KBM-7 (cell line): ENCODE measurements around the gene KLHDC10.
"Not testable (repeated sequence)": the region's sequence is repeated elsewhere in the genome, so short reads cannot be mapped to it uniquely, and the experiment has no call there.

Experiments
- DNase-seq: peaks from one replicate; pipeline ENCODE4 v3.0.0-alpha.2; 2015
- in situ Hi-C: fragments of 300-500 bp; cut with MboI; formaldehyde crosslinking; loops from 2 replicates; pipeline ENCODE4 v1.14.3; 2020; ENCODE audit warnings: low sequenced_read_pairs, low pct_unique_long_range_greater_than_20kb, mixed read lengths

Gene KLHDC10

DNA sequence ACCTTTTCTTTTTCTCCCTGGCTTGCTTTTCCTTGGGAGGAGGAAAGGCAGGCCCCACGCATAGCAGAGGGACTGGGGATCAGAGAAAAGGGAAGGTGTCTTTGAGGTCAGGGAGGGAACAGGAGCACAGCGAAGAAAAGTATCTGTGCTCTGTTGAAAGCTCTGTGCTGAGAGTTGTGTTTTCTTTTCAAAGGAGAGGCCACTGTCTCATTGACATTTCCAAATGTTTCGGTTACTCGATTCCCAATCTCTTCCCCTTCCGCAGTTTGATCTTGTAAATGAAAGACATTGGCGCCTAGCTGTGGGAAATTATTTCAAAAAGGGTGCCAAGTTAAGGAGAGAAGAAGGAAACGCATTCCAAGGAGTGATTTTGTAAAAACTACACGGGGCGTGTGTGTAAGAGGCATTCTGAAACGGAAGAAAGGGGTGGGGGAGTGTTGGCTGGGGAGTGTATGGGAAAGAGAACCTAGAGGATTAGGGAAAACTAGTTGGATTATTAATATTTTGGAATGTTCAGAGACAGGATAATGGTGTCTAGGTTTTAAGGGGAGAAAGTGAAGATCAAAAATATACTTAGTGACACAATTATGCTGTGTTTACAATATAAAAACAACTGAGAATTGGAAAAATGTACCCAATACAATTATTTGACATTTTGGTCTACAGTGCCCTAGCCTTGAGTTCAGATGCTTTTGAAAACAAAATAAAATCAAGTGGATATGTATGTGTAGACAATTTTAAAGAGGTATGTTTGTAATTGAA is 708 bp downstream of the KLHDC10 start:
- DNase-seq: peak; percentile 57
- in situ Hi-C loops: loop anchor here (25.0 kb wide), 1 partner anchor 666 kb away; the partner anchor contains the start of gene KLF14

DNA sequence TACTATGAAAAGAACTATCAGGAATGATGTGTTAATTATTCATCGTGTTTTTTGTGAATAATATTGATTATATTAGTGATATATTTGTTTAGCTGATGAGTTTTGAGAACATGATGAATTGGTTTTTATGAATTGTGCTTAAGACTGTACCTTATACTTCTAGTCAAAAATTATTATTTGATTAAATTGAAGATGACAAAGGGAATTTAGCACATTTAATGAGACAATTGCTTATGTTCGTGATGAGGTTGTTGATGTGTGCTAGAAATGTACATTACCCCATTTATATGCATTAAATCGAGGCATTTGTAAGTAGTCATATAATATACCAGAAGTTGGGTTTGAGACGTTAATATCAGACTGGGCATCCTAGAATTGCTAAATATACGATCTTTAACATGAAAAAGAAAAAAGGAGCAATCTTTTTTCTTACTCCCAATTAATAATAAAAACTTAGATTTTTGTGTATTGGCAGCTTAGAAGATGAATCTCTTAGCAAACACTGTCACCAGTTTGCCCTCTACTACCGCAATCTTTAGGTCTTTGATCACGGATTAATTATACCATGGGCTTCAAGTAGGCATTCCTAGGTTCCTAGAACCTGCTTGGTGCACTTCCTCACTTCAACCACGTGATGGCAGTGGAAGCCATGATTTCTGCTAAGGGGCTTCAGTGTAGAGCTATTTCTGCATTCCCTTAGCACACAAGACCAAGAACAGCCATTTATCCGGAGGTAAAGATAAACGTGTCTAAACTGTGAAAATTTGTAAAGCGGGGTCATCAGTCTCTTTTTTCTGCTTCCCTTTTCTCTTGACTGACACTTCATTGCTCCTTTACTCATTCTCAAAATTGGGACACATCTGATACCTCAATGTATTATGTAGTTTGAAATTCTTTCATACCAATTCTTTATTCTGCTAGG is 1.6 kb downstream of the KLHDC10 start:
- in situ Hi-C loops: loop anchor here (25.0 kb wide), 1 partner anchor 665 kb away; the partner anchor contains the start of gene KLF14
- peak; percentile 86 for DNase-seq

DNA sequence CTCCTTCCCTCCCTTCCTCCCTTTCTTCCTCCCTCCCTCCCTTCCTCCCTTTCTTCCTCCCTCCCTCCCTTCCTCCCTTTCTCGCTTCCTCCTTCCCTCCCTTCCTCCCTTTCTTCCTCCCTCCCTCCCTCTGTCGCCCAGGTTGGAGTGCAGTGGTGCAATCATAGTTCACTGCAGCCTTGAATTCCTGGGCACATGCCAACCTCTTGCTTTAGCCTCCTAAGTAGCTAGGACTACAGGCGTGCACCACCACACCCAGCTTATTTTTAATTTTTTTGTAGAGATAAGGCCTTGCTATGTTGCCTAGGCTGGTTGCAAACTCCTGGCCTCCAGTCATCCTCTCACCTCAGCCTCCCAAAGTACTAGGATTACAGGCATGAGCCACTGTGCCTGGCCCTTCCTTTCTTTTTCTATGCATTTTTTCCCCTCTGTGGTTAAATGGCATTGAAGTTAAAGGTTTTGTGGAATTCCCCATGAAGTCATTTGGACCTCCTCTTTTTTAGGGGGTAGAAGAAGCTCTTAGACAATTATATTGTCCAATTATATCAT is 9.6 kb downstream of the KLHDC10 start:
- in situ Hi-C loops: no loop called here
- no peak for DNase-seq

DNA sequence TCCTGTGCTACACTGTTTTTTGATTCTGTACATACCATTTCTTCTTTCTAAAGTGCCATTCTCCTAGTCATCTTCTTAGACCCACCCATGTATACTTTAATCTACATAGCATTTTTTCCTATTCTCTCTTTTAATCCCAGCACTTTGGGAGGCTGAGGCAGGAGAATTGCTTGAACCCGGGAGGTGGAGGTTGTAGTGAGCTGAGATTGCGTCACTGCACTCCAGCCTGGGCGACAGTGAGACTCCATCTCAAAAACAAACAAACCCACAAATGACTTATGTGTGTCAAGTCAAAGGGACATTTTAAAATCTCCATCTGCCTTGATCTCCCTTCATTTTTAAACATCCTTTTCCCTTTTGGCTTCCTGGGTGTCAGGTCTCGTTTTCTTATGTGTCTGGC is 13.2 kb downstream of the KLHDC10 start:
- DNase-seq, in situ Hi-C loops: not testable (repeated sequence)

DNA sequence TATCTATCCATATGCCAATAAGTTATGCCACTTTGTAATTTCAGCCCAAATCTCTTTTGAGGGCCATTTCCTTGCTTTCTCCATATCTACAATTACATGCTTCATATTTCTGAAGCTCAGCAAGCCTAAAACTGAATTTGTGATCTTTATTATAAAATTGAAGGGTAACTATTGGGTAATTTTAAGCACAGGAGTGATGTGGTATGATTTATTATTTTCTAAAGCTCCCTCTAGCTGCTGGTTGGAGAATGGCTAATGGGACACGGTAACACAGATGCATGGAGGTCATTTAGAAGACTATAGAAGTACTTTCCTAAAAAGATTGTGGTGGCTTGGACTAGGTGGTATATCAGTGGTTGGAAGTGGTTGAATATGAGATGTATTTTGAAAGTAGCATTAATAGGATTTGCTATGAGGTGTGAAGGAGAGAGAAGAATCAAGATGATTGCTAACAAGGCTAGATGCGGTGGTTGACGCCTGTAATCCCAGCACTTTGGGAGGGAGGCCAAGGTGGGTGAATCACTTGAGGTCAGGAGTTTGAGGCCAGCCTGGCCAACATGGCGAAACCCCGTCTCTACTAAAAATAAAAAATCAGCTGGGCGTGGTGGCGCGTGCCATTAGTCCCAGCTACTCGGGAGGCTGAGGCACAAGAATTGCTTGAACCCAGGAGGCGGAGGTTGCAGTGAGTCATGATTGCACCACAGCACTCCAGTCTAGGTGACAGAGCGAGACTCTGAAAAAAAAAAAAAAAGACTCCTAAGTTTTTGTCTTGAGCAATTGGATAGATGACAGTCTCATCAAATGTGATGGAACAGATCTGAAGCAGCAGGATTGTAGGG is 13.9 kb downstream of the KLHDC10 start:
- in situ Hi-C loops: no loop called here
- no peak for DNase-seq

DNA sequence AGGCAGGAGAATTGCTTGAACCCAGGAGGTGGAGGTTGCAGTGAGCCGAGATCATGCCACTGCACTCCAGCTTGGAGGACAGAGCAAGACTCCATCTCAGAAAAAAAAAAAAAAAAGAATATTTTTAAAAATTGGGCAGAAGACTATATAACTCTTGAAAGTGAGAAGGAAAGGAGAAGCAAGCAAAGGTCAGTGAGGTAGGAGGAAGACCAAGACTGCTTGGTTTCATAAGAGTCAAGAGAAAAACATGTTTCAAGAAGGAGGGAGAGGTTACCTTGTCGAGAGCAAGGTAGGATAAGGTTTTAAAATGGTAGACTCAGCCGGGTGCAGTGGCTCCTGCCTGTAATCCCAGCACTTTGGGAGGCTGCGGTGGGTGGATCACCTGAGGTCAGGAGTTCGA is 14.9 kb downstream of the KLHDC10 start:
- DNase-seq, in situ Hi-C loops: not testable (repeated sequence)

DNA sequence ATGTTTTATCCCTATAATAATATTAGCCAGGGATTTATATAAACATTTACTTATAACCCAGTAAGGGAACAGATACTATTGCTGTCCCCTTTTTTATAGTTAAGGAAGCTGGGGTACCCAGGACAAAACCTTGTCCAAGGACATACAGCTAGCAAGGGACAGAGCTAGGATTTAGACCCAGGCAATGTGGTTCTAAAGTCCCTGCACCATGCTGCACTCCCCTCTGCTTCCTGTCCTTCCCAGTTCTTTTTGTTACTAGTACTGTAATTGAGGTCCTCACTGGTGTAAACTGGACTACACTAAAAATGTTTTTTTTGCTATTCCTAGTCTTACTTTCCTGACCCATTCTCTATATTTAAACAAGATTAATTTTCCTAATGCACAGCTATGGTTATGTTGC is 16.6 kb downstream of the KLHDC10 start:
- no peak for DNase-seq
- in situ Hi-C loops: no loop called here

DNA sequence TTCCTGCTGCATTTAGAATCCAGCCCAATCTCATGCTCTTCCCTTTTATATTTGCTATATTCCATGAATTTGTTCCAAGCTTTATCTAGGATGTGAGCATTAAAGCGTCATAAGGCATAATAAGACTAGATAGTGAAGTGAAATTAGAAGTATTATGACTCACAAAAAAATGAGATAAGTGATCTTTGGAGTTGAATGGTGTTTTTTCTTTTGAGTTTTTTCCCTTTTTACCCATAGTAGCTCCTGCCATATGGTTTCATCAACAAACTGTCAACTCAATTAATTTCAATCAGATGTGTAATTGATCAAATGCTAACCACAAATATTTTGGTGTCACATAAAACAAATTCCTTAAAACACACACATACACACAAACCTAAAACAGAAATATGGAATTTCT is 17.0 kb downstream of the KLHDC10 start:
- in situ Hi-C loops: no loop called here
- DNase-seq: no peak

DNA sequence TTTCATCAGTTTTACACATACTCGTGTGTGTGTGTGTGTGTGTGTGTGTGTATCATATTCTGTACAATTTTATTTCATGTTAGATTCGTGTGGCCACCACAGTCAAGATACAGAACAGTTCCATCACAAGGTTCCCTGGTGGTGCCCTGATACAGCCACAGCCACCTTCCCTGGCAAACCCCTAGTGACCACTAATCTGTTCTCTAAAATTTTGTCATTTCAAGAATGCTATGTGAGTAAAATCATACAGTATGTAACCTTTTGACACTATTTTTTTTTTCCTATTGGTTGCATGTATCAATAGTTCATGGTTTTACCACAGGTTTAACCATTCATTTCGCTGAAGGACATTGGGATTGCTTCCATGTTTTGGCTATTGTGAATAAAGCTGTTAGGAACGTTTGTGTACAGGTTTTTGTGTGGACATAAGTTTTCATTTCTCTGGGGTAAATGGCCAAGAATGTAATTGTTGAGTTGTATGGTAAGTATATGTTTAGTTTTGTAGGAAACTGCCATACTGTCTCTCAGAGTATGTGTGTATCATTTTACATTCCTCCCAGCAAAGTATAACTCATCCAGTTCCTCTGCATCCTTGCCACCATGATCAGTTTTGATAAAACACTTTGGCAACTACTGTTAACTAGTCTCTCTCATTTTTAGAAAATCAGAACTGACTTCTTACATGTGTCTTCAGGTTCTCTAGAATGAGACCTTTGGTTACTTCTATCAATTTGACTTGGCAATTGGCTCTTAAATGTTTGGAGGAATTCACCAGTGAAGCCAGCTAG is 20.6 kb downstream of the KLHDC10 start:
- DNase-seq: no peak
- in situ Hi-C loops: no loop called here

DNA sequence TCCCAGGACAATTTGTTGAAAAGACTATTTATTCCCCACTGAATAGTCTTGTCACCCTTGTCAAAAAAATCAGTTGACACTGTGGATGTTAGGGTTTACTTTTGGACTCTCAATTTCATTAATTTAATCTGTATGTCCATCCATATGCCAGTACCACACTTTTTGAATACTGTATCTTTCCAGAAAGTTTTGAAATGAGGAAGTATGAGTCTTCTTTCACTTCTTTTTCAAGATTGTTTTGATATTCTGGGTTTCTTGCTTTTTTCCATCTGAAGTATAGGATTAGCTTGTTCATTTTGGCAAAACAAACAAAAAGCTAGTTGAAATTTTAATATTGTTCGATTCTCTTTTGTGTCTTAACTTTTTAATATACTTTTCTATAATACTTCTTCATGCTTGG is 21.7 kb downstream of the KLHDC10 start:
- DNase-seq: peak; percentile 23
- in situ Hi-C loops: no loop called here

DNA sequence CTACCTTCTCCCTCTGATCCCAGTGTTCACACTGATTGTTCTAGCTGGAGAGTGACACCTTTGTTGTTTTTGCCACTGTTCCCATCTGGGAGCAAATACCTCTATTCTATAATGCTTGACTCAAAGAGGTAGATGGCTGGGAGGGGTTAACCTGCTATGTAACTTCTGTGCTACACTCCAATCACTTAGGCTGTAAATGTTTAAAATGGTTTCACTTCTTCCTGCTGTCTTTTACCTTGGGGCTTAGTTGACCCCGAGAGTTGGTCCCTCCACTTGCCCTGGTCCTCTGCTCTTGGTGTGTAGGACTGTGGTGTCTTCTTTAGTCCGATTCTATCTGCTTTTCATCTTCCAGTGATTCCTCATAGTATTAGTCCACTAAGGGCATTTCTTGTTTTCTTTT is 22.3 kb downstream of the KLHDC10 start:
- in situ Hi-C loops: no loop called here

DNA sequence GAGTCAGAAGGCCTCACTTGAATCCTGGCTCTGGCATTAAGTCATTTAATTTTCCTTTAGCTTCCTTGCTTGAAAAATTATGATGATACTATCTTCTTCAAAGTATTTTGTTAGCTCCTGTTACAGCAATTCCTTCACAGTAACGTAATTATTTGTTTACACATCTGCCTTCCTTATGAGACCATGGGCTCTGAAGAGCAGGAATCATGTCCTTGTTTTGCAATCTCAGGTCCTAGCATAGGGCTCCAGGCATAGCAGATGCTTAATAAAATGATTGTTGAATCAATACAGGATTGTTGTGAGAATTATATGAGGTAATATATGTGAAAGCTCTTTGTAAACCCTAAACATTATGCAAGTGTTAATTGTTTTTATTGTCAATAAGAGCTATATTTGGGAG is 25.5 kb downstream of the KLHDC10 start:
- in situ Hi-C loops: no loop called here
- DNase-seq: no peak

More for the DNA sequence above, 22.3 kb downstream of the KLHDC10 start:
- no peak for DNase-seq

DNA sequence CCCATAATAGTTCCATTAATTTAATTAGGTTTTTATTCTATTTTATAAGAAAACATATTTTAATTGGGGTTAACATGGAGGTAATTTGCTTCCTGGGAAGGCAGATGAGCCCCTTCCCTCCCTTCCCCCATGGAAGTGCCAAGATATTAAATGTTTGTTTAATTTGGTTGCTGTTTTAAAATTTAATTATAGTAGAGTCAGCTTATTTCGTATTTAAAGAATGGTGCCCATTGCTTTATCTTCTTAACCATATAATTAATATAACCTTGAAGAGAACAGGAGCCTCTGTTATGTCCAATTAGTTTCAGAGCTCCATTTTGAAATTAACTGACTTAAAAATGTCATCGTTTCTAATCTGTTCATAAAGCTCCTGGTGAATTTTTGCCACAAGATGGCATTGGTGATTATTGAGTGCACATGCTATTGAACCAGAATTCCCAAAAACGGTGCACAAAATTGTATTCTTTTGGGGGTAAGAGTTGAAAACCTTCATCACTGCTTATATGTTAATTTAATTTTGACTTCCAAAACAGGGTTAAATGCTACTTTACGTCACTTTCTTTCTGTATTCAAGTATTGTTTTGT is 26.0 kb downstream of the KLHDC10 start:
- DNase-seq: no peak

DNA sequence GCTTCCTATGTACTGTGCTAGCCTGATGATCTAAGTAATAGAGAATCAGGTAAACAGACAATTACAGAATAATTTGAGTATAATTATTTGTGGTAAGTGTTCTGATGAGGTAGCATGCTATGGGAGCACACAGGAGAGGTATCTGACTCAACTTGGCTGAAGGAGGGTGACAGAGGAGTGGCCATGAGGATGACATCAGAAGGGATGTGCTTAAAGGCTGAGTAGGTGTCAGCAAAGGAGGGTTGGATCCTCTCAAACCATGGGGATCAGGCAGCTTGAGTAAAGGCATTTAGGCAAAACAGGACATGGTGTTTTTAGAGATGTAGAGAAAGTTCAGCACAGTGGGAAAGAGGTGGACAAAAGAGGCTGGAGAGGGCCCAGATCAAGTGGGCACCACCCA is 29.0 kb downstream of the KLHDC10 start:
- in situ Hi-C loops: no loop called here
- no peak for DNase-seq

More for the DNA sequence above, 26.0 kb downstream of the KLHDC10 start:
- in situ Hi-C loops: no loop called here

DNA sequence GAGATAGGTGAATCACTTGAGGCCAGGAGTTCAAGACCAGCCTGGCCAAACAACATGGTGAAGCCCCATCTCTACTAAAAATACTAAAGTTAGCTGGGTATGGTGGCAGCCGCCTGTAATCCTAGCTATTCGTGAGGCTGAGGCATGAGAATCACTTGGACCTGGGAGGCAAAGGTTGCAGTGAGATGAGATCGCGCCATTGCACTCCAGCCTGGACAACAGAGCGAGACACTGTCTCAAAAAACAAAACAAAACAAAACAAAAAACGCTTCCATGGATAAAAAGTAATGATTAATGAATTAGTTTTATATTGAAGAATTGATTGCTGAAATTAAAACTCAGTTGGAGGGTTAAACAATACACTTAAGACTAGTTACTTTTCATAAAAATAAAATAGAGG is 32.3 kb downstream of the KLHDC10 start:
- in situ Hi-C loops: no loop called here
- DNase-seq: no peak

DNA sequence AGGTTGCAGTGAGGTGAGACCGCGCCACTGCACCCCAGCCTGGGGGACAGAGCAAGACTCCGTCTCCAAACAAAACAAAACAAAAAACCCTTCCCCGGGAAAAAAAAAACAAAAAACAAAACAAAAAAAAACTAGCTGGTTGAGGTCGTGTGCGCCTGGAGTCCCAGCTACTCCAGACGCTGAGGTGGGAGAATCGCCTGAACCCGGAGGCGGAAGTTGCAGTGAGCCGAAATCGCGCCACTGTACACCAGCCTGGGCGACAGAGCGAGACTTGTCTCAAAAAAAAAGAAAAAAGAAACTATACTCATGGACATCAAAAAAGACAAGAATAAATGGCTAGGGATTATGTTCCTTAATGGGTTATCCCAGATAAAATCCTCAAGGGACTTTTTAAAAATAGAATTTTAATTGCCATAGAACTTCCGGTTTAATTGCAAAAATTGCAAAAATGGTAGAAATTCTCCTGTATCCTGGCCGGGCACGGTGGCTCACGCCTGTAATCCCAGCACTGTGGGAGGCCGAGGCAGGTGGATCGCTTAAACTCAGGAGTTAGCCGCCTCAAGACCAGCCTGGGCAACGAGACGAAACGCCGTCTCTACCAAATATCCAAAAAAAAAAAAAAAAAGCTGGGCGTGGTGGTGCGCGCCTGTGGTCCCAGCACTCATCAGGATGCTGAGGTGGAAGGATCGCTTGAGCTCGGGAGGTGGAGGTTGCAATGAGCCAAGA is 37.8 kb downstream of the KLHDC10 start:
- in situ Hi-C loops: no loop called here
- no peak for DNase-seq

DNA sequence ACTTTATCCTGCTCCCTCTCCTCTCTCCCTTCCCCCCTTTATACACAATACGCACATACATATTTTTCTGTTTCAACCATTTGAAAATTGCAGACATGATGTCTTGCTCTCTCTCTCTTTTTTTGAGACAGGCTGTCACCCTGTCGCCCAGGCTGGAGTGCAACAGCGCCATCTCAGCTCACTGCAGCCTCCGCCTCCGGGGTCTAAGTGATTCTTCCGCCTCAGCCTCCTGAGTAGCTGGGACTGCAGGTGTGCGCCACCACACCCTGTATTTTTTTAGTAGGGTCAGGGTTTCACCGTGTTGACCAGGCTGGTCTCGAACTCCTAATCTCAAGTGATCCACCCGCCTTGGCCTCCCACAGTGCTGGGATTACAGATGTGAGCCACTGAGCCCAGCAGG is 38.5 kb downstream of the KLHDC10 start:
- in situ Hi-C loops: no loop called here
- DNase-seq: no peak
